Osteocyte (in vitro differentiated cells): Measurements from ENCODE around the gene CAMK2D. TPM values are rescaled to one million over a fixed set of nuclear protein-coding genes. Genes with fewer than 3 reads are reported as not detected.

Experiments used
- DNase-seq: peaks from one replicate; pipeline ENCODE4 v3.0.0; 2021; ENCODE audit warnings: mixed read lengths; ENCODE audit not compliant: unreplicated experiment; ENCODE audit errors: extremely low spot score
- H3K27ac Mint-ChIP-seq: one replicate; pipeline ENCODE4 v1.8.0; 2021; ENCODE audit warnings: mild to moderate bottlenecking, mixed read lengths; ENCODE audit not compliant: unreplicated experiment
- H3K27me3 Mint-ChIP-seq: one replicate; pipeline ENCODE4 v1.8.0; 2021; ENCODE audit warnings: mixed read lengths; ENCODE audit not compliant: unreplicated experiment
- H3K36me3 Mint-ChIP-seq: one replicate; pipeline ENCODE4 v1.8.0; 2021; ENCODE audit warnings: mixed read lengths; ENCODE audit not compliant: unreplicated experiment
- H3K4me1 Mint-ChIP-seq: one replicate; pipeline ENCODE4 v1.8.0; 2021; ENCODE audit warnings: mixed read lengths; ENCODE audit not compliant: unreplicated experiment
- H3K4me3 Mint-ChIP-seq: one replicate; pipeline ENCODE4 v1.8.0; 2021; ENCODE audit warnings: mild to moderate bottlenecking, moderate library complexity, mixed read lengths; ENCODE audit not compliant: unreplicated experiment
- H3K9me3 Mint-ChIP-seq: one replicate; pipeline ENCODE4 v1.8.0; 2021; ENCODE audit warnings: mixed read lengths; ENCODE audit not compliant: unreplicated experiment
- CTCF ChIP-seq: fragments of 200-600 bp; sonication (generic); IDR thresholded peaks from 2 replicates; pipeline ENCODE4 v1.5.0; 2021; ENCODE audit warnings: antibody characterized with exemption, mild to moderate bottlenecking, moderate library complexity
- total RNA-seq: library from RNA; stranded (reverse); gene quantifications from 2 replicates; pipeline ENCODE4 v1.2.1, GENCODE V29; 2021

Gene CAMK2D
- total RNA-seq, 1 donor from 2014 or later: 84.3 TPM

GRCh38 chr4:113509851-113510250, 251.7 kb downstream of the CAMK2D start:
- H3K27ac Mint-ChIP-seq: no peak overlapping the region

GRCh38 chr4:113505044-113505443, 256.5 kb downstream of the CAMK2D start:
- no peak for TF ChIP-seq CTCF
- peaks cover 45% of the 10 kb centered on the region for H3K36me3 Mint-ChIP-seq
- H3K4me1 Mint-ChIP-seq: no peaks in the 10 kb centered on the region
- H3K4me3 Mint-ChIP-seq: no peak overlapping the region
- H3K27ac Mint-ChIP-seq: no peak overlapping the region
- no peaks in the 10 kb centered on the region for H3K9me3 Mint-ChIP-seq
- DNase-seq: no peak
- H3K27me3 Mint-ChIP-seq: no peaks in the 10 kb centered on the region

More at GRCh38 chr4:113509851-113510250, 251.7 kb downstream of the CAMK2D start:
- TF ChIP-seq CTCF: no peak
- H3K4me3 Mint-ChIP-seq: no peak overlapping the region
- H3K9me3 Mint-ChIP-seq: no peaks in the 10 kb centered on the region
- peaks cover 59% of the 10 kb centered on the region for H3K36me3 Mint-ChIP-seq
- no peaks in the 10 kb centered on the region for H3K4me1 Mint-ChIP-seq
- H3K27me3 Mint-ChIP-seq: no peaks in the 10 kb centered on the region
- DNase-seq: no peak

- no peak for DNase-seq
- Mint-ChIP-seq H3K4me3 (no peak overlapping the region), H3K27me3 (no peaks in the 10 kb centered on the region), H3K9me3 (no peaks in the 10 kb centered on the region), H3K36me3 (peaks cover 46% of the 10 kb centered on the region), H3K4me1 (no peaks in the 10 kb centered on the region), H3K27ac (no peak overlapping the region)
- no peak for TF ChIP-seq CTCF
Observed at GRCh38 chr4:113504422-113504821, 257.1 kb downstream of the CAMK2D start.

- no peaks in the 10 kb centered on the region for H3K4me1 Mint-ChIP-seq
- DNase-seq: no peak
- TF ChIP-seq CTCF: no peak
- H3K27me3 Mint-ChIP-seq: no peaks in the 10 kb centered on the region
- no peak overlapping the region for H3K27ac Mint-ChIP-seq
- H3K9me3 Mint-ChIP-seq: no peaks in the 10 kb centered on the region
- no peak overlapping the region for H3K4me3 Mint-ChIP-seq
- H3K36me3 Mint-ChIP-seq: peaks cover 45% of the 10 kb centered on the region
Observed at GRCh38 chr4:113503691-113504090, 257.8 kb downstream of the CAMK2D start.

GRCh38 chr4:113502906-113503305, 258.6 kb downstream of the CAMK2D start:
- Mint-ChIP-seq H3K4me1 (peaks cover under 1% of the 10 kb centered on the region), H3K36me3 (peaks cover 42% of the 10 kb centered on the region), H3K9me3 (no peaks in the 10 kb centered on the region), H3K27me3 (no peaks in the 10 kb centered on the region), H3K27ac (no peak overlapping the region), H3K4me3 (no peak overlapping the region)
- no peak for DNase-seq
- TF ChIP-seq CTCF: no peak
